OCI-LY7 (cell line): ENCODE data around the gene SEC11A.

Experiments
- CTCF ChIP-seq: fragments of 200-600 bp; sonication (generic); conservative IDR thresholded peaks from 2 replicates; pipeline ENCODE4 v1.5.1; 2014; ENCODE audit warnings: mild to moderate bottlenecking, antibody characterized with exemption, low read length, moderate library complexity, mixed read lengths
- EZH2phosphoT487 ChIP-seq: fragments of 200-600 bp; sonication (generic); IDR thresholded peaks from 2 replicates; pipeline ENCODE4 v1.6.1; 2018; ENCODE audit warnings: low read depth, borderline replicate concordance, mild to moderate bottlenecking, mixed run types, antibody characterized with exemption, low read length, moderate library complexity, mixed read lengths

- TF ChIP-seq CTCF (no peak), EZH2phosphoT487 (no peak)
These were observed 12.9 kb downstream of the SEC11A start for GRCh38 chr15:84702961-84703482.
